ENCODE results near the gene COLGALT1.

COLGALT1 gene

GRCh38 chr19:17522988-17523872 lies 32.2 kb upstream of the COLGALT1 start:
- Histone ChIP-seq H3K9me3 (ENCODE audit: control insufficient read depth, low read length) (no peaks in the 10 kb centered on the region), H3K9ac (ENCODE audit: low read length) (no peak overlapping the region), H3K4me3 (ENCODE audit: low read length) (no peak overlapping the region), H3K36me3 (ENCODE audit: control insufficient read depth, insufficient read depth, low read length) (no peaks in the 10 kb centered on the region), H3K4me1 (ENCODE audit: control insufficient read depth, insufficient read depth, low read length) (peaks cover 6% of the 10 kb centered on the region), H3K27me3 (ENCODE audit: control insufficient read depth, insufficient read depth, low read length) (peaks cover 4% of the 10 kb centered on the region)

- no peak overlapping the region for H3K9ac ChIP-seq (ENCODE audit: low read length)
- H3K9me3 ChIP-seq (ENCODE audit: control insufficient read depth, low read length): no peaks in the 10 kb centered on the region
- H3K4me3 ChIP-seq (ENCODE audit: low read length): no peak overlapping the region
- peaks cover 6% of the 10 kb centered on the region for H3K4me1 ChIP-seq (ENCODE audit: control insufficient read depth, insufficient read depth, low read length)
- H3K36me3 ChIP-seq (ENCODE audit: control insufficient read depth, insufficient read depth, low read length): no peaks in the 10 kb centered on the region
- peaks cover 10% of the 10 kb centered on the region for H3K27me3 ChIP-seq (ENCODE audit: control insufficient read depth, insufficient read depth, low read length)
These were observed 30.8 kb upstream of the COLGALT1 start for GRCh38 chr19:17524651-17525050.

GRCh38 chr19:17525141-17525540 lies 30.3 kb upstream of the COLGALT1 start:
- Histone ChIP-seq H3K9ac (ENCODE audit: low read length) (no peak overlapping the region), H3K36me3 (ENCODE audit: control insufficient read depth, insufficient read depth, low read length) (no peaks in the 10 kb centered on the region), H3K4me3 (ENCODE audit: low read length) (no peak overlapping the region), H3K27me3 (ENCODE audit: control insufficient read depth, insufficient read depth, low read length) (peaks cover 10% of the 10 kb centered on the region), H3K4me1 (ENCODE audit: control insufficient read depth, insufficient read depth, low read length) (peaks cover 6% of the 10 kb centered on the region), H3K9me3 (ENCODE audit: control insufficient read depth, low read length) (no peaks in the 10 kb centered on the region)

GRCh38 chr19:17526922-17527321 lies 28.5 kb upstream of the COLGALT1 start:
- no peak overlapping the region for H3K9ac ChIP-seq (ENCODE audit: low read length)
- H3K4me1 ChIP-seq (ENCODE audit: control insufficient read depth, insufficient read depth, low read length): peaks cover 6% of the 10 kb centered on the region
- H3K27me3 ChIP-seq (ENCODE audit: control insufficient read depth, insufficient read depth, low read length): peaks cover 10% of the 10 kb centered on the region
- no peak overlapping the region for H3K4me3 ChIP-seq (ENCODE audit: low read length)
- no peaks in the 10 kb centered on the region for H3K9me3 ChIP-seq (ENCODE audit: control insufficient read depth, low read length)
- no peaks in the 10 kb centered on the region for H3K36me3 ChIP-seq (ENCODE audit: control insufficient read depth, insufficient read depth, low read length)

- H3K27me3 ChIP-seq (ENCODE audit: control insufficient read depth, insufficient read depth, low read length): peaks cover 14% of the 10 kb centered on the region
- H3K36me3 ChIP-seq (ENCODE audit: control insufficient read depth, insufficient read depth, low read length): no peaks in the 10 kb centered on the region
- no peak overlapping the region for H3K9ac ChIP-seq (ENCODE audit: low read length)
- peaks cover 6% of the 10 kb centered on the region for H3K4me1 ChIP-seq (ENCODE audit: control insufficient read depth, insufficient read depth, low read length)
- H3K9me3 ChIP-seq (ENCODE audit: control insufficient read depth, low read length): no peaks in the 10 kb centered on the region
- no peak overlapping the region for H3K4me3 ChIP-seq (ENCODE audit: low read length)
These were observed 28.1 kb upstream of the COLGALT1 start for GRCh38 chr19:17527326-17527725.

- Histone ChIP-seq H3K36me3 (ENCODE audit: control insufficient read depth, insufficient read depth, low read length) (no peaks in the 10 kb centered on the region), H3K9ac (ENCODE audit: low read length) (no peak overlapping the region), H3K27me3 (ENCODE audit: control insufficient read depth, insufficient read depth, low read length) (peaks cover 16% of the 10 kb centered on the region), H3K9me3 (ENCODE audit: control insufficient read depth, low read length) (no peaks in the 10 kb centered on the region), H3K4me1 (ENCODE audit: control insufficient read depth, insufficient read depth, low read length) (no peaks in the 10 kb centered on the region), H3K4me3 (ENCODE audit: low read length) (no peak overlapping the region)
These were observed 26.8 kb upstream of the COLGALT1 start for GRCh38 chr19:17528610-17529009.

GRCh38 chr19:17529239-17530158 lies 25.9 kb upstream of the COLGALT1 start:
- no peaks in the 10 kb centered on the region for H3K4me1 ChIP-seq (ENCODE audit: control insufficient read depth, insufficient read depth, low read length)
- no peaks in the 10 kb centered on the region for H3K36me3 ChIP-seq (ENCODE audit: control insufficient read depth, insufficient read depth, low read length)
- H3K9ac ChIP-seq (ENCODE audit: low read length): no peak overlapping the region
- no peaks in the 10 kb centered on the region for H3K9me3 ChIP-seq (ENCODE audit: control insufficient read depth, low read length)
- H3K4me3 ChIP-seq (ENCODE audit: low read length): no peak overlapping the region
- H3K27me3 ChIP-seq (ENCODE audit: control insufficient read depth, insufficient read depth, low read length): peaks cover 16% of the 10 kb centered on the region

- Histone ChIP-seq H3K4me1 (ENCODE audit: control insufficient read depth, insufficient read depth, low read length) (no peaks in the 10 kb centered on the region), H3K27me3 (ENCODE audit: control insufficient read depth, insufficient read depth, low read length) (peaks cover 12% of the 10 kb centered on the region), H3K4me3 (ENCODE audit: low read length) (no peak overlapping the region), H3K9ac (ENCODE audit: low read length) (no peak overlapping the region), H3K36me3 (ENCODE audit: control insufficient read depth, insufficient read depth, low read length) (no peaks in the 10 kb centered on the region), H3K9me3 (ENCODE audit: control insufficient read depth, low read length) (no peaks in the 10 kb centered on the region)
These were observed 24.9 kb upstream of the COLGALT1 start for GRCh38 chr19:17530586-17530985.

- Histone ChIP-seq H3K4me3 (ENCODE audit: low read length) (no peak overlapping the region), H3K27me3 (ENCODE audit: control insufficient read depth, insufficient read depth, low read length) (peaks cover 12% of the 10 kb centered on the region), H3K9ac (ENCODE audit: low read length) (no peak overlapping the region), H3K36me3 (ENCODE audit: control insufficient read depth, insufficient read depth, low read length) (no peaks in the 10 kb centered on the region), H3K4me1 (ENCODE audit: control insufficient read depth, insufficient read depth, low read length) (no peaks in the 10 kb centered on the region), H3K9me3 (ENCODE audit: control insufficient read depth, low read length) (no peaks in the 10 kb centered on the region)
These were observed 23.3 kb upstream of the COLGALT1 start for GRCh38 chr19:17532116-17532515.

- peaks cover 12% of the 10 kb centered on the region for H3K27me3 ChIP-seq (ENCODE audit: control insufficient read depth, insufficient read depth, low read length)
- H3K4me3 ChIP-seq (ENCODE audit: low read length): no peak overlapping the region
- H3K9ac ChIP-seq (ENCODE audit: low read length): no peak overlapping the region
- H3K9me3 ChIP-seq (ENCODE audit: control insufficient read depth, low read length): no peaks in the 10 kb centered on the region
- H3K4me1 ChIP-seq (ENCODE audit: control insufficient read depth, insufficient read depth, low read length): no peaks in the 10 kb centered on the region
- H3K36me3 ChIP-seq (ENCODE audit: control insufficient read depth, insufficient read depth, low read length): no peaks in the 10 kb centered on the region
These were observed 22.9 kb upstream of the COLGALT1 start for GRCh38 chr19:17532557-17532956.

- no peaks in the 10 kb centered on the region for H3K9me3 ChIP-seq (ENCODE audit: control insufficient read depth, low read length)
- H3K9ac ChIP-seq (ENCODE audit: low read length): no peak overlapping the region
- H3K36me3 ChIP-seq (ENCODE audit: control insufficient read depth, insufficient read depth, low read length): no peaks in the 10 kb centered on the region
- no peak overlapping the region for H3K4me3 ChIP-seq (ENCODE audit: low read length)
- peaks cover 10% of the 10 kb centered on the region for H3K4me1 ChIP-seq (ENCODE audit: control insufficient read depth, insufficient read depth, low read length)
- H3K27me3 ChIP-seq (ENCODE audit: control insufficient read depth, insufficient read depth, low read length): peaks cover 6% of the 10 kb centered on the region
These were observed 20.7 kb upstream of the COLGALT1 start for GRCh38 chr19:17534767-17535166.

- Histone ChIP-seq H3K4me3 (ENCODE audit: low read length) (no peak overlapping the region), H3K27me3 (ENCODE audit: control insufficient read depth, insufficient read depth, low read length) (peaks cover 6% of the 10 kb centered on the region)
These were observed 18.5 kb upstream of the COLGALT1 start for GRCh38 chr19:17536955-17537354.

More at GRCh38 chr19:17536955-17537354, 18.5 kb upstream of the COLGALT1 start:
- Histone ChIP-seq H3K9ac (ENCODE audit: low read length) (no peak overlapping the region), H3K36me3 (ENCODE audit: control insufficient read depth, insufficient read depth, low read length) (no peaks in the 10 kb centered on the region), H3K4me1 (ENCODE audit: control insufficient read depth, insufficient read depth, low read length) (peaks cover 10% of the 10 kb centered on the region), H3K9me3 (ENCODE audit: control insufficient read depth, low read length) (no peaks in the 10 kb centered on the region)

Measured in mucosa of stomach (tissue), 1 donor.